ENCODE measurements around the gene TRERF1.

DNA sequence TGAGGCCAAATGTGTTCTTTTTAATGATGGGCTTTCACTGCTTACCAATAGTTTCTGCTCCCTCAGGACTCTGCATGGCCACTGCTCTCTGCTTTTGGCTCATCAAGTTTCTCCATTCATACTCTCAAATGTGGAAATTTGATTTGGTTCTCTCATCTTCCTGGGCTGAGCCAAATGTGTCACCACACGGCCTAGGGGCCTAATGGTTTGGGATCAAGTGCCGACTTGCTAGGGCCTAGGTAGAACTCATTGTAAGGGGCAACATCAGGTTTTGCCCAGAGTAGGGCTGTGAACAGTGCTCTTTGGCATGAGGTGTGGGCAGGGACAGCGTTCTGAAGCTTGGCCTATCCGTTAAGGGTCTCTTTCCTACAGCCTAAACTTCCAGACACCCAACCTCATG is 230.2 kb downstream of the TRERF1 start:
- no peak for TF ChIP-seq POLR2AphosphoS5 (IDR thresholded peaks at IDR 0.05; ENCODE audit: low read depth, low read length)
- TF ChIP-seq TAF1 (IDR thresholded peaks at IDR 0.05; ENCODE audit: borderline replicate concordance, low read depth, low read length), result no peak
